ENCODE data around the gene USP7. TPM values are rescaled to one million over a fixed set of nuclear protein-coding genes. Genes with fewer than 3 reads are reported as not detected.
A peak's percentile ranks its signal among the peaks of the same experiment; 100 is the strongest.

USP7 gene
- total RNA-seq, 2 experiments from 2014 or later: 155 to 163 TPM

GRCh38 chr16:8851761-8852403 lies 111.8 kb downstream of the USP7 start:
- H3K4me1 Mint-ChIP-seq (ENCODE audit: low read depth): peaks cover 35% of the 10 kb centered on the region
- TF ChIP-seq CTCF (IDR thresholded peaks at IDR 0.05): no peak
- no peaks in the 10 kb centered on the region for H3K27me3 Mint-ChIP-seq
- CTCF ChIA-PET: interaction anchor here (2.1 kb wide), 1 partner anchor 29 kb away, joined by 5 read pairs; no protein-coding TSS in a partner anchor
- intact Hi-C loops (cut with micrococcal nuclease): no loop called here
- no peak for DNase-seq
- H3K9me3 Mint-ChIP-seq: no peaks in the 10 kb centered on the region
- peak overlapping the region; percentile 23 for H3K27ac Mint-ChIP-seq
- no peak for ATAC-seq
- POLR2A ChIA-PET: interaction anchor here (1.5 to 9.0 kb wide), 2 partner anchors 14 to 43 kb away, joined by 3 to 99 read pairs; partner anchors contain the start of gene CARHSP1
- no peak overlapping the region for H3K4me3 Mint-ChIP-seq
- H3K36me3 Mint-ChIP-seq (ENCODE audit: low read depth): peaks cover 52% of the 10 kb centered on the region

GRCh38 chr16:8850279-8850885 lies 113.3 kb downstream of the USP7 start:
- Mint-ChIP-seq H3K9me3 (no peaks in the 10 kb centered on the region), H3K27me3 (no peaks in the 10 kb centered on the region), H3K4me3 (no peak overlapping the region), H3K36me3 (ENCODE audit: low read depth) (peaks cover 41% of the 10 kb centered on the region), H3K4me1 (ENCODE audit: low read depth) (peaks cover 24% of the 10 kb centered on the region), H3K27ac (peak overlapping the region; percentile 87)
- DNase-seq (no peak), ATAC-seq (peak; percentile 15)
- intact Hi-C loops (cut with micrococcal nuclease): no loop called here
- ChIA-PET POLR2A (interaction anchor here (0.6 to 9.0 kb wide), 4 partner anchors 10 to 197 kb away, joined by 3 to 99 read pairs (median 4); partner anchors contain the start of gene CARHSP1), CTCF (interaction anchor here (0.8 to 2.1 kb wide), 2 partner anchors 29 to 30 kb away, joined by 4 to 5 read pairs; no protein-coding TSS in a partner anchor)
- no peak for TF ChIP-seq CTCF (IDR thresholded peaks at IDR 0.05)

GRCh38 chr16:8849411-8850011 lies 114.2 kb downstream of the USP7 start:
- CTCF ChIA-PET: interaction anchor here (2.1 kb wide), 1 partner anchor 31 kb away, joined by 5 read pairs; no protein-coding TSS in a partner anchor
- Mint-ChIP-seq H3K27ac (no peak overlapping the region), H3K36me3 (ENCODE audit: low read depth) (peaks cover 41% of the 10 kb centered on the region), H3K4me1 (ENCODE audit: low read depth) (peaks cover 17% of the 10 kb centered on the region), H3K9me3 (no peaks in the 10 kb centered on the region), H3K27me3 (no peaks in the 10 kb centered on the region), H3K4me3 (no peak overlapping the region)
- no peak for TF ChIP-seq CTCF (IDR thresholded peaks at IDR 0.05)
- DNase-seq (no peak), ATAC-seq (no peak)
- intact Hi-C loops (cut with micrococcal nuclease): no loop called here
- POLR2A ChIA-PET: interaction anchor here (0.8 to 9.0 kb wide), 3 partner anchors 11 to 198 kb away, joined by 3 to 99 read pairs (median 3); partner anchors contain the start of gene CARHSP1

- Mint-ChIP-seq H3K4me3 (no peak overlapping the region), H3K9me3 (no peaks in the 10 kb centered on the region), H3K36me3 (ENCODE audit: low read depth) (peaks cover 41% of the 10 kb centered on the region), H3K27ac (no peak overlapping the region), H3K27me3 (no peaks in the 10 kb centered on the region), H3K4me1 (ENCODE audit: low read depth) (peaks cover 17% of the 10 kb centered on the region)
- CTCF ChIA-PET: no interaction called here
- POLR2A ChIA-PET: interaction anchor here (9.0 kb wide), 1 partner anchor 17 kb away, joined by 99 read pairs; the partner anchor contains the start of gene CARHSP1
- ATAC-seq (no peak), DNase-seq (no peak)
- intact Hi-C loops (cut with micrococcal nuclease): no loop called here
- no peak for TF ChIP-seq CTCF (IDR thresholded peaks at IDR 0.05)
These were observed 114.7 kb downstream of the USP7 start for GRCh38 chr16:8848939-8849391.

All from activated CD8-positive, alpha-beta T cell treated with anti-CD3 and anti-CD28 coated beads for 36 hours (primary cell).